ENCODE data around the gene SAP130. TPM values are rescaled to one million over a fixed set of nuclear protein-coding genes. Genes with fewer than 3 reads are reported as not detected.

The SAP130 gene
- total RNA-seq, 4 donors from 2014 or later = 14.7 to 19.9 (median 18.2) TPM

DNA sequence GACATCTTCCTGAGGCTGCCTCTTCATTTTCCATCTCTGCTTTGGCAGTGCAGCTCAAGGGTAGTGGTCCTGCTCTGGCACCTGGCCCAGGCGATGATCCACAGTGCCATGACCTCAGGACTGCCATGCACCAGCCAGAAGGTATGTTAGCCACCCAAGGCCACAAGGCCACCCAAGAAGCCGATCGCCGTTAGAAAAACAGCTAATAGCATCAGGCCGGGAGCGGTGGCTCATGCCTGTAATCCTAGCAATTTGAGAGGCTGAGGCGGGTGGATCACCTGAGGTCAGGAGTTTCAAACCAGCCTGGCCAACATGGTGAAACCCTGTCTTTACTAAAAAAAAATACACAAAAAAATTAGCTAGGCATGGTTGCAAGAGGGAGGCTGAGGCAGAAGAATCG is 34.7 kb upstream of the SAP130 start:
- H3K9me3 ChIP-seq = no peaks in the 10 kb centered on the region
- no peaks in the 10 kb centered on the region for H3K27me3 ChIP-seq
- H3K4me3 ChIP-seq = no peak overlapping the region
- no peak for DNase-seq (ENCODE audit: low spot score in 2 of 2)
- H3K4me1 ChIP-seq = no peaks in the 10 kb centered on the region
- TF ChIP-seq POLR2AphosphoS5 (IDR thresholded peaks at IDR 0.05) (no peak), CTCF (IDR thresholded peaks at IDR 0.05) (no peak), EP300 (IDR thresholded peaks at IDR 0.05) (no peak), POLR2A (IDR thresholded peaks at IDR 0.05) (no peak)
- H3K27ac ChIP-seq = no peak overlapping the region
- WGBS = 82% methylated on average over 8 of the region's 8 CpGs
- H3K36me3 ChIP-seq = no peaks in the 10 kb centered on the region

DNA sequence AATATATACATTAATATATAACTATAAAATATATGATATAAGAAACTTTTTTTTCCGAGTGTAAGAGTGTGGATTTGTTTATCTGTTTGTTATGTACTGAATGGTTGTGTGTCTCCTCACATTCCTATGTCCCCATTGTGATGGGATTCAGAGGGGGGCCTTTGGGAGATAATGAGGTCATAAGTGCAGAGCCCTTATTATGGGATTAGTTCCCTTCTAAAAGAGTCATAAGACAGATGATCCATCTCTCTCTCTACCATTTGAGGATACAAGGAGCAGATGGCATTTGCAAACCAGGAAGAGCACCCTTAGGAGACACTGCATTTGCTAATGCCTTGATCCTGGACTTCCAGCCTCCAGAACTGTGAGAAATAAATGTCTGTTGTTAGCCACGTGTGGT is 30.3 kb upstream of the SAP130 start:
- Histone ChIP-seq H3K9me3 (no peaks in the 10 kb centered on the region), H3K36me3 (no peaks in the 10 kb centered on the region), H3K27ac (no peak overlapping the region), H3K27me3 (peaks cover 9% of the 10 kb centered on the region), H3K4me1 (no peaks in the 10 kb centered on the region), H3K4me3 (no peak overlapping the region)
- WGBS = 68% methylated on average over 2 of the region's 2 CpGs
- DNase-seq (ENCODE audit: low spot score in 2 of 2) = no peak
- TF ChIP-seq POLR2AphosphoS5 (IDR thresholded peaks at IDR 0.05) (no peak), CTCF (IDR thresholded peaks at IDR 0.05) (no peak), POLR2A (IDR thresholded peaks at IDR 0.05) (no peak), EP300 (IDR thresholded peaks at IDR 0.05) (no peak)

DNA sequence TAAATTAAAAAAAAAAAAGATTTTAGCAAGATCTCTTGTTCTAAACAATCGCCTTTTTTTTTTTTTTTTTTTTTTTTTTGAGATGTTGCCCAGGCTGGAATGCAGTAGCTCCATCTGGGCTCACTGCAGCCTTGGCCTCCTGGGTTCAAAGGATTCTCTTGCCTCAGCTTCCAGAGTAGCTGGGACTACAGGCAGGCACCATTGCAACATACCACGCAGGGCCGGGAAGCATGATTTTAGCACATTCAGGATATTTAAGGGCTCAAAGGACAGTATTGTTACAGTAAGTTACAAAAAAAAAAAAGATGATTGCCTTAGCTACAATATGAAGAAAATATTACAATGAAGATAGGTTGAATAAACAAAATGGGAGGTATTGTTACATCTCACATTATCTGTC is 29.5 kb upstream of the SAP130 start:
- Histone ChIP-seq H3K4me1 (no peaks in the 10 kb centered on the region), H3K9me3 (no peaks in the 10 kb centered on the region), H3K27ac (no peak overlapping the region), H3K4me3 (no peak overlapping the region), H3K36me3 (no peaks in the 10 kb centered on the region), H3K27me3 (peaks cover 12% of the 10 kb centered on the region)
- no peak for DNase-seq (ENCODE audit: low spot score in 2 of 2)
- WGBS = 73% methylated on average over 3 of the region's 3 CpGs
- no peak for TF ChIP-seq CTCF (IDR thresholded peaks at IDR 0.05)
- TF ChIP-seq POLR2AphosphoS5 (IDR thresholded peaks at IDR 0.05) = no peak
- no peak for TF ChIP-seq POLR2A (IDR thresholded peaks at IDR 0.05)
- no peak for TF ChIP-seq EP300 (IDR thresholded peaks at IDR 0.05)

DNA sequence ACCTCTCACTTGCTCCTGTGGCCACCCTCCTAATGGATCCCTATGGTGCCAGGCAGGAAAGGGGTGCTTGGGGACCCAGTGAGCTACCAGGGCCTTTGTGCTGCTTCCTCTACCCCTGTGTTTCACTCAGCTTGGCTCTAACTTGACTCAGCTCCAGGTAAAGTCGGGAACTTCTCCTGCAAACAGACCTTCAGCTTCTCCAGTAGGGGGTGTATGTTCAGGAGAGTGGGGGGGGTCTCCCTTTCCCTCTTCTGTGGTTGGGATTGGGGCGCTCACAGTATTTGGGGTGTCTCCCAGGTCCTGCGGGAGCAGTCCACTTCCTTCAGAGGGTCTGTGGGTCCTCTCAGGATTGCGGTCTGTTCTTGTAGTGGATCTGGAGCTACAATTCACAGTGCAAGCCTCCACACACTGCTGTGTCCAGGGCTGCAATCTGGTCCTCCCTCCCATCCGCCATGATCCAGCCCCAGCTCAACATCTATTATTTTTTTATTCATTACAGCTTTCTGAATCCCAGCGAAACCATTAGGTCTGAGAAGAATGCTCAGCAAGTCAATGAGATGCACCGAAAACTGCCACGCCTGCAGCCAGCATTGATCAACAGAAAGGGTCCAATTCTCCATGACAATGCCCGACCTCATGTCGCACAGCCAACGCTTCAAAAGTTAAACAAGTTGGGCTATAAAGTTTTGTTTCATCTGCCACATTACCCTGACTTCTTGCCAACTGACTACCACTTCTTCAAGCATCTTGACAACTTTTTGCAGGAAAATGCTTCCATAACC is 26.4 kb upstream of the SAP130 start:
- DNase-seq (ENCODE audit: low spot score in 2 of 2) = no peak
- WGBS = 95% methylated on average over 9 of the region's 11 CpGs
- Histone ChIP-seq H3K4me1 (no peaks in the 10 kb centered on the region), H3K9me3 (peaks cover 5% of the 10 kb centered on the region), H3K27me3 (peaks cover 12% of the 10 kb centered on the region), H3K27ac (no peak overlapping the region), H3K36me3 (no peaks in the 10 kb centered on the region), H3K4me3 (no peak overlapping the region)
- TF ChIP-seq CTCF (IDR thresholded peaks at IDR 0.05) (no peak), POLR2A (IDR thresholded peaks at IDR 0.05) (no peak), POLR2AphosphoS5 (IDR thresholded peaks at IDR 0.05) (no peak), EP300 (IDR thresholded peaks at IDR 0.05) (no peak)

DNA sequence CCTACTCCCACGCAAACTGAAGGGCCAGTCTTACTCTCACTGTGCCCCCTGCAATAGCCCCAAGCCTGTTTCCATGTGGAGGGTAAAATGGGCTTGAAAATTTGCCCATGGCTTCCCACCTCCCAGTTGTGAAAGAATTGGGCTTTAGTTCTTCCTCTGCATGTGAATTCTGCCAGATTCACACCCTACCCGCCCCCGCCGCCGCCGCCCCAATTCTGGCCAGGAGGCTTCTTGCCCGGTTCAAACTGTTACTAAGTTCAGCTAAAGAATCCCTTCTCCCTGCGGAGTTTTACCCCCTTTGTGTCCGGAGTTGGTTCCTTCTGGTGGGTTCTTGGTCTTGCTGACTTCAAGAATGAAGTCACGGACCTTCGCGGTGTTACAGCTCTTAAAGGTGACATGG is 25.5 kb upstream of the SAP130 start:
- Histone ChIP-seq H3K36me3 (no peaks in the 10 kb centered on the region), H3K4me1 (no peaks in the 10 kb centered on the region), H3K9me3 (peaks cover 7% of the 10 kb centered on the region), H3K27ac (no peak overlapping the region), H3K4me3 (no peak overlapping the region), H3K27me3 (peaks cover 12% of the 10 kb centered on the region)
- TF ChIP-seq POLR2AphosphoS5 (IDR thresholded peaks at IDR 0.05) = no peak
- TF ChIP-seq POLR2A (IDR thresholded peaks at IDR 0.05) = no peak
- no peak for TF ChIP-seq CTCF (IDR thresholded peaks at IDR 0.05)
- TF ChIP-seq EP300 (IDR thresholded peaks at IDR 0.05) = no peak
- WGBS = 98% methylated on average over 11 of the region's 12 CpGs
- no peak for DNase-seq (ENCODE audit: low spot score in 2 of 2)

Measured in suprapubic skin (tissue), 4 donors.